ENCODE data around the gene ENAH.

DNA sequence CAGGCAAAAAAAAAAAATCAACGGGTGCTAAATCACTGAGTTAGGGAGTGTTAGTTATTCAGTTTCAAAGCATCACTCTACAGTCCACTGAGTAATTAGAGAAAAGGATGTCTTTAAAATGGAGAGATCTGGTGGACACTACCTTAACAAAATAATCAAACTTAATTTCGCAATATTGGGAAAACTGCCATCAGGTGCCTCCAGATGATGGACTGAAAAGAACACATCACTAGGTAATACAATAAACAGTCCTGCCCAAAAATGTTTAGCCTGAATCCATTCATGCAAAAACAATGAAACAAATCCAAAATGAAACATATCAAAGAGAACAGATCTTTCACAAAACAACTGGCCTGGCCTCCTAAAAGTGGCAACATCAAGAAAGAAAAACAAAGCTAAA is 54.1 kb downstream of the ENAH start:
- no peak for TF ChIP-seq EZH2phosphoT487 (IDR thresholded peaks at IDR 0.05; ENCODE audit: borderline replicate concordance, low read length)
- TF ChIP-seq, protein P1, sequence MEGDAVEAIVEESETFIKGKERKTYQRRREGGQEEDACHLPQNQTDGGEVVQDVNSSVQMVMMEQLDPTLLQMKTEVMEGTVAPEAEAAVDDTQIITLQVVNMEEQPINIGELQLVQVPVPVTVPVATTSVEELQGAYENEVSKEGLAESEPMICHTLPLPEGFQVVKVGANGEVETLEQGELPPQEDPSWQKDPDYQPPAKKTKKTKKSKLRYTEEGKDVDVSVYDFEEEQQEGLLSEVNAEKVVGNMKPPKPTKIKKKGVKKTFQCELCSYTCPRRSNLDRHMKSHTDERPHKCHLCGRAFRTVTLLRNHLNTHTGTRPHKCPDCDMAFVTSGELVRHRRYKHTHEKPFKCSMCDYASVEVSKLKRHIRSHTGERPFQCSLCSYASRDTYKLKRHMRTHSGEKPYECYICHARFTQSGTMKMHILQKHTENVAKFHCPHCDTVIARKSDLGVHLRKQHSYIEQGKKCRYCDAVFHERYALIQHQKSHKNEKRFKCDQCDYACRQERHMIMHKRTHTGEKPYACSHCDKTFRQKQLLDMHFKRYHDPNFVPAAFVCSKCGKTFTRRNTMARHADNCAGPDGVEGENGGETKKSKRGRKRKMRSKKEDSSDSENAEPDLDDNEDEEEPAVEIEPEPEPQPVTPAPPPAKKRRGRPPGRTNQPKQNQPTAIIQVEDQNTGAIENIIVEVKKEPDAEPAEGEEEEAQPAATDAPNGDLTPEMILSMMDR (IDR thresholded peaks at IDR 0.05; ENCODE audit: low read depth, low read length, poor library complexity, severe bottlenecking), result no peak
